Activated CD4-positive, alpha-beta T cell treated with anti-CD3 and anti-CD28 coated beads for 4 hours (primary cell): ENCODE data around the gene NR2F6.
A peak's percentile ranks its signal among the peaks of the same experiment; 100 is the strongest.
"Not testable (repeated sequence)": the region's sequence is repeated elsewhere in the genome, so short reads cannot be mapped to it uniquely, and the experiment has no call there.

ENCODE experiments used
- DNase-seq, 2 donors: peaks; one replicate each; pipeline ENCODE4 v3.0.0-alpha.2; 2020

Gene NR2F6

DNA sequence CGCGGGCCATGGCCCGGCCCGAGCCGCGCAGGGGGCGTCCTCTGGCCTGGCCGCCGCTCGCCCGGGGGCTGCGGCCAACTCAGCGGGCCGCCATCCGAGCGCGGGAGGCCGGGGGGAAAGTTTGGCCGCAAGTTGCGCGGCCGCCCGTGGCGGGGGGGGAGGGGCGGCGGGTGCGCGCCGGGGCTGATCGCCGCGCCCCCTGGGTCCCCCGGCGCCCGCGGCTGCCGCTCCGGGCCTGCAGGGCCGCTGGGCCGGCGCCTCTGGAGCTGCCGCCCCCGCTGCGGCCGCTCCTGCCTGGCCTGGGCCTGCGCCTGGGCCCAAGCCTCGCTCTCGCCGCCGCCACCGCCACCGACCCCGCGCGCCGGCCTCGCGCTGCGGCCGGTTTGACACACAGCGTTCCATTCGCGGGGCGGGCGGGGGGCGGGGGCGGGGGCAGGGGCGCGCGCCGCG, at the start of gene NR2F6:
NR2F6 (minus strand) TSS at position 385 of the 450 bp plus-strand sequence. CDS start 699 bp downstream, outside the sequence.
- no peak for DNase-seq

DNA sequence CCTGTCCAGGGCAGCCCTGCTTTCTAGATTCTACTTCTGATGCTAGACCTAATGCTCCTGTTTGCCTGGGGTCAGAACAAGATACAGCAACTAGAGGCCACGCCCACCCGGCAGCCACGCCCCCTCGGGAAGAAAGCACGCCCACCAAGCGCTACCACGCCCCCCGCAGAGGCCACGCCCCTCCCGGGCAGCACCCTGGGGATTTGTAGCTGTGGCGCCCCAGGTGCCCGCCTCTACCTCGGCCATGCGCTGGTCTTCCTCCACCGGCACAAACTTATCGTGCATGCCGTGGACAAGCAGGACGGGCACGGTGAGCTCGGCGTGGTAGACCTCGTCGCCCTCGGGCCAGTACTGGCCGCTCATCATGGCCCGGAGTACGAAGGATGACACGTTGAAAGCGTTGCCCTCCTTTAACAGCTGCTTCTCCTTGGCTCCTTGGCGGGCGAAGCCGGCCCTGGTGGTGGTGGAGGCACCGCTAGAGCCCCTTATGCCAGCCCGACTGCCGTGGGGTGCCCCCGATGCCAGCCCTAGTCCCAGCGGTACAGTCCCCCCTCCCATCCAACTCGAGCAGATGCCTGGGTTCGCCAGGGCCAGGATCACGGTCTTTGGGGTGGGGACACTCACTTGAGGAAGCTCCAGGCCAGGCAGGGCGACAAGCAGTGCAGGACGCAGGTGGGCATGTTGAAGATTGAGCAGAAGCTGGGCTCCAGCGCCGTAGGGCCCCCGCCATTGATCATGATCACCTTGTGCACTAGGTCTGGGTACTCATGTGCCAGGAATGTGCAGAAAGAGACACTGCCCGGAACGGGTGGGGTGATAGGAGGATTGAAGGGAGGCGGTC, 48.6 kb upstream of the NR2F6 start:
- DNase-seq = peak; percentile 32 to 50

DNA sequence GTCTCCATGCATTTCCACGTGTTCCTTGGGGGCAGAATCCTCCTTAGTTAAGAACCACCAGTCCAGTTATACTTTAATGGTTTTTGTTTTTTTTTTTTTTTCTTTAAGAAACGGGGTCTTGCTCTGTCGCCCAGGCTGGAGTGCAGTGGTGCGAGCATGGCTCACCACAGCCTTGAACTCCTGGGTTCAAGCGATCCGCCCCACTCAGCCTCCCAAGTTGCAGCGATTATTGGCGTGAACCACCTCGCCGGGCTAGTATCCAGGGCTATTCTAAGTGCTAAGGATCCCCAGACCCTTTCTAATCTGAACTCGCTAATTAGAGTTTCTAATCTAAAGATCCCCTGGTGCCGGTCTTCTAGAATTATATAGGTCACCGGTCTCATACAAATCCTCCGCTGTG, 47.9 kb upstream of the NR2F6 start:
- DNase-seq = no peak

DNA sequence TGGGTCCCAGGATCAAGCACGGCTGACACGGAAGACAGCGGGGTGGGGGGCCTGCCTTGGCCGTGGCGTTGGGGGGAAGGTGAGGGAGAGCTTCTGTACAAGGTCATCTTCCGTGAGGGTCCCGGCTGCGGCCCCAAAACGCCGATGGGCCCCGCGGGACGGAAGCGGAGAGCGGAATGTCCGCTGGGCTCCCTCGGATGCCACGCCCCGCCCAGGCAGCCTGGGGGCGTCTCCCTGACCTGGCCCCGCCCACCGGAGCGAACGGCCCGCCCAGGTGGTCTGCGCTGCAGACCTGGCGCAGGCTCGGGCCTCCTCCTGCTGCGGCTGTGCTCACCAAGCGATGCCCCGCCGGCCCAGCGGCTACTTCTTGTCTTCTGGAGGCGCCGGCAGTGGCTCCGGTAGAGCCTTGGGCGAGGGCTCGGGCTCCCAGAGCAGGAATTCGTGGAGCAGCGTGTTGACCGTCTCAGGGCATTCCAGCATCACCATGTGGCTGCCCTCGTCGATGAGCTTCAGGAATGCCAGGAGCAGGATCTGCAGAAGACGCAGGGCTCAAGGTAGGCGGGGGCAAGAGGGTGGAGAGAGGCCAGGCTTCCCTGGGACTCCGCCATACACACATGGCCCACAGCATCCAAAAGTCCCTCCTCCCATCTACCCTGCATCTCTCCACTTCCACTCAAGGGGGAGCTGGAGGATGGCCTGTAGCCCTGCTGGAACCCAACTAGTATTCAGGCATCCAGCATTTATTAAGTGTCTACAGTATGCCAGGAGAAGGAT, 46.8 kb upstream of the NR2F6 start:
- DNase-seq = peak; percentile 72 to 75

DNA sequence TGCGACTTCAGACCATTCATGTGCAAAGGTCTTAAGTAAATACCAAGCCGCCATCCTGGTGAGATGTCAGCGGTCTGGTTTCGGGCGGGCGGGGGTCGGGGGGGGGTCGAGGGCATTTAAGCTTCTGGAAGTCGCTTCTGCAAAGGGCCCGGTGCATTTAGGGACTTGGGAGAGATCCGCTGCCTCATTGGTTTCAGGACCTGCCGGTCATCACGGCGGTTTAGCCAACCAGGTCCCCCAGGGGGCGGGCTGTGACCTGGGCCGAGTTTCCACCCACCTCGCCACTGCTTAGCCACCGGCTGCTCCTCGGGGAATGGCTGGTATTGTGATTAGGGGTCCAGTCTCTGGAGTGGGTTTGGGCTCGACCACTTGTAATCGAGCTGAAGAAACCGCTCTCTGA, 43.8 kb upstream of the NR2F6 start:
- DNase-seq = peak in 1 of 2 donors; percentile 23

DNA sequence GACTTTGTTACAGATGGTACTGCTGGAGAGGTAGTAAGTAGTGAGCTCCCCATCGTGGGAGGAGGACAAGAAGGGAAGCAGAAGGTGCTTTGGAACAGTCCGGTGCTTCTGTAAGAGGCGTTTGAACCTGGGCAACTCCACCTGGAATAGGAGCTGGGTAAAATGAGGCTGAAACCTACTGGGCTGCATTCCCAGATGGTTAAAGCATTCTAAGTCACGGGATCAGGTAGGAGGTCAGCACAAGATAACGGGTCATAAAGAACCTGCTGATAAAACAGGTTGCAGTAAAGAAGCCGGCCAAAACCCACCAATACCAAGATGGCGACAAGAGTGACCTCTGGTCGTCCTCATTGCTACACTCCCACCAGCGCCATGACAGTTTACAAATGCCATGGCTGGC, 41.0 kb upstream of the NR2F6 start:
- no peak for DNase-seq

DNA sequence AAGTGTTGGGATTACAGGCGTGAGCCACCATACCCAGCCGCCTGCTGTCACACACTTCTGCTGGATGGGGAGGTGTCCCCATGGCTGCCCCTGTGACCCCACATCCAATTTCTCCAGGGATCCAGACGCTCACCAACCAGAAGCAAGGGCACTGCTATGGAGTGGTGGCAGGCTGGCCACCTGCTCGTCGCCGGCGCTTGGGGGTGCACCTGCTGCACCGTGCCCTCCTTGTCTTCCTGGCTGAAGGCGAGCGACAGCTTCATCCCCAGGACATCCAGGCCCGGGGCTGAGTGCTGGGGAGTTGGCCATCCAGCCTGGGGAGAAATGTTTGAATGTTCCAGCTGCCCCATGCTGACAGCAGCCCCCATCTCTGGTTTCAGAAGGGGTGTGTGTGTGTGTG, 40.5 kb upstream of the NR2F6 start:
- no peak for DNase-seq

DNA sequence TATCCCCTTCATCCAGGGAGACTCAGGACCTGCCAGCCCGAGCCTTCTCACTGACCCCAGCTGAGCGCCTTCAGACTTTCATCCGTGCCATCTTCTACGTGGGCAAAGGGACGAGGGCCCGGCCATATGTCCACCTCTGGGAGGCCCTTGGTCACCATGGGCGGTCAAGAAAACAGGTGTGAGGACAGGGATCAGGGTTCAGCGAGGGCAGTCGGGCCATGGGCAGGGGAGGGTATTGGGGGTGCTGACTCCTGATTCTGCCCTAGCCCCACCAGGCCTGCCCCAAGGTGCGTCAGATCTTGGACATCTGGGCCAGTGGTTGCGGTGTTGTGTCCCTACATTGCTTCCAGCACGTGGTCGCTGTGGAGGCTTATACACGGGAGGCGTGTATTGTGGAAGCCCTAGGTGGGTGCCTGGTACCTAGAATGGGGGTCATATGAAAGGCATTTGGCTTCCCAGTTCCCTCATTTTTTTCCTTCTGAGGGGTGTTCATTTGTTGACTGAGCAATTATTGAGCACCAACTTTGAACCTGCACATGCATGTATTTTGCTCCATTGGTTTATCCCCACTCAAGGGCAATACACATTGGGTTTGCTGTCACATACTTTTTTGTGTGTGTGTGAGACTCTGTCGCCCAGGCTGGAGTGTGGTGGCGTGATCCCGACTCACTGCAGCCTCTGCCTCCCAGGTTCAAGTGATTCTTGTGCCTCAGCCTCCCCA, 39.9 kb upstream of the NR2F6 start:
- DNase-seq = no peak

DNA sequence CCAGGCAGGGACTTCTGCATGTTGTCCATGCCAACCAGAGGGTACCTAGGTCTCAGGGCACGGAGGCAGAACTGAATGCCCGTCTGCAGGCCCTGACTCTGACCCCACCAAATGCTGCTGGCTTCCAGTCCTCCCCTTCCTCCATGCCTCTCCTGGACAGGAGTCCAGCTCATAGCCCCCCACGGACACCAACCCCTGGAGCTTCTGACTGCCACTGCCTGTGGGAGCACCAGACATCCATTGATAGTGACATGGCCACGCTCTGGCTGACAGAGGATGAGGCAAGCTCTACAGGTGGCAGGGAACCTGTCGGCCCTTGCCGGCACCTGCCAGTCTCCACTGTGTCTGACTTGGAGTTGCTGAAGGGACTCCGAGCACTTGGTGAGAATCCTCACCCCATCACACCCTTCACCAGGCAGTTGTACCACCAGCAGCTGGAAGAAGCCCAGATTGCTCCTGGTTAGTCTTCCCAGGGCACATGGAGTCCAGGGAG, 37.8 kb upstream of the NR2F6 start:
- no peak for DNase-seq

DNA sequence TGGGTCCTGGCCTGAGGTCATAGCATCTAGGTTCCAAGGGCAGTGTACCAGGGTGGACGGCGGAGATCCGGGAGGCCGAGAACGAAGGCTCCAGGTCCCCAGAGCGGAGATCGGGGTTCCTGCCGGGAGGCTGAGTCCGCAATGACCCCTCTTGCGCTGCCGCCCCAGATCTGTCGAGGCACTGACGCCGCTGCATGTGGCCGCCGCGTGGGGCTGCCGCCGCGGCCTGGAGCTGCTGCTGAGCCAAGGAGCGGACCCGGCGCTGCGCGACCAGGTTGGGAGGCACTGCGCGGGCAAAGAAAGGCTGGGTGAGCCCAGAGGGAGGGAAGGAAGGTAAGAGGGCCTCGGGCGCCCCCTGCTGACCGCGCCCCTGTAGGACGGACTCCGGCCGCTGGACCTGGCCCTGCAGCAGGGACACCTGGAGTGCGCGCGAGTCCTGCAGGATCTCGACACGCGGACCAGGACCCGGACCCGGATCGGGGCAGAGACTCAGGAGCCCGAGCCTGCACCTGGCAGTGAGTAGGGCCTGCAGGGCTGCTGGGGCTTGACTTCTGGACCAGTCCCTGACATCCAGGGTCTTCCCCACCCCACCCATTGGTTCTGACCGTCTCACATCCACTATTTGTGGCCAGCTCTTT, 36.9 kb upstream of the NR2F6 start:
- peak; percentile 72 to 77 for DNase-seq

DNA sequence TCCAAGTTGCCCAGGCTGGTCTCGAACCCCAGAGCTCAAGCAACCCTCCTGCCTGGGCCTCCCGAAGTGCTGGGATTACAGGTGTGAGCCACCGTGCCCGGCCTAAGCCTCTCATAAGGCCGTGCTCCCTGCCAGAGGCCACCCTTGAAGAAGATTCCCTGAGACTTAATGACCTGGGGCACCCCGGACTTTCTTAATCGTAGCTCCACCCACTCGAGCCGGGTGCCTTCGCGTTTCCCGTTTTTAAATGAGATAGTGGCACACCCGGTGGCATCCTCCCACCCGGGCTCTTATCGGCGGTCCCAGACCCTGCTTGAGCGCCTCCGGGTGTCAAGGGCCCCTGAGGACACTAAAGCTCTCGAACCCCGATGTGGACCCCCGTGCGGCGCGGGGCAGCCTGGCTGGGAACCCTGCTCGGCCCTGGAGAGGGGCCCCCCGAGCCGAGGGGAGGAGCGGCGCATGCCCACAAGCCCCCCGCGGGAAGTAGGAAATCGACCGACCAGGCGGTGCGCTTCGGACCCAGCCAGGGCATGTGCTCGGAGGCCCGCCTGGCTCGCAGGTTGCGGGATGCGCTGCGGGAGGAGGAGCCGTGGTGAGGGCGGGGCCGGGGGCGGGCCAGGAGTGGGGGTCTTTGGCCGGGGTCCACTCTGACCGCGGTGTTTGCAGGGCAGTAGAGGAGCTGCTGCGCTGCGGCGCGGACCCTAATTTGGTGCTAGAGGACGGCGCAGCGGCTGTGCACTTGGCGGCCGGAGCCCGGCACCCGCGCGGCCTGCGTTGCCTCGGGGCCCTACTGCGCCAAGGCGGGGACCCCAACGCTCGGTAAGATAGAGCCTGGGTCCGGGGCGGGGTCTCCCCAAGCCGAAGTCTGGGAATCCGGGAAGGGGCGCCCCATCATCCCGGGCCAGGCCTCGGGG, 35.9 kb upstream of the NR2F6 start, which contains the start of gene ANKLE1:
ANKLE1 (plus strand) TSS at position 511 of the 914 bp plus-strand sequence; CDS start at position 531, 20 bp downstream.
- peak in 1 of 2 donors; percentile 46 for DNase-seq

DNA sequence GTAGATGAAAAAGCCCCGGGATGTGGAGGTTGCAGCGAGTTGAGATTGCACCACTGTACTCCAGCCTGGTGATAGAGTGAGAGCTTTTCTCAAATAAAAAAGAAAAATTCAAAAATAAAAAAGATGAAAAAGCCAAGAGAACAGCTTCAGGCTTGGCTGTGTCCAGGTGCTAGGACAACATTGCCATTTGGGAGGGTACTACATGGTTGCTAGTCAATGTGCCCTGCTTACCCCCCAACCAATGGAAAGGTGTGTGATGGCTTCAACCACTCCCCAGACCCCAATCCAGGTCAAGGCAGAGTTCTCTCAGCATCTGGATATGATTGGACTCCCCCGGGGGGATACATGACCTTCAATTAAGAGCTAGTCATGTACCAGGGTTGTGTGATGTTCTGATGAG, 33.7 kb upstream of the NR2F6 start:
- DNase-seq = no peak

DNA sequence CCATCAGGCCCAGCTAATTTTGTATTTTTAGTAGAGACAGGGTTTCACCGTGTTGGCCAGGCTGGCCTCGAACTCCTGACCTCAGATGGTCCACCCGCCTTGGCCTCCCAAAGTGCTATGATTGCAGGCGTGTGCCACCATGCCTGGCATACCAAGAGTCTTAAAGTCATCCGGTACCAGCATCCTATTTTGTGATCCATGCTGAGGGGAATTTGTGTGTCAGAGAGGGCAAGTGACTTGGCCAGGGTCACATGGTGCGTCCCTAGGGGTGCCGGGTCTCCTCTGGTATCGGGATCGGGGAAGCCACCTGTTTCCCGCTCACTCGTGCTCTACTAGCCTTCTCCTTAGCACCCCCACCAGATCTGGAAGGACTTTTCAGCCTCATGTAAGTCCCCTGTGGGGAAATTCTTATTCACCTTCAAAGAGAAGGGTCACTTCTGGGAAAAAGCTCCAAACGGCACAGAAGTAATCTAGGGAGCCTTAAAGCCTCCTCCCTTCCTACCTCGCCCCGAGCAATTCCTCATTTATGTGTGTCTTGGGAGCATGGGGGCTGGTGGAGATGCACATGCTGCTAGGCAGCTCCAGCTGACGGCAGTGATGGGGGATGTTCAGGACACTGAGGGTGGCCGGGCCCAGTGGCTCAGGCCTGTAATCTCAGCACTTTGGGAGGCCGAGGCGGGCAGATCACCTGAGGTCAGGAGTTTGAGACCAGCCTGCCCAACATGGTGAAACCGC, 29.9 kb upstream of the NR2F6 start:
- DNase-seq = no peak

DNA sequence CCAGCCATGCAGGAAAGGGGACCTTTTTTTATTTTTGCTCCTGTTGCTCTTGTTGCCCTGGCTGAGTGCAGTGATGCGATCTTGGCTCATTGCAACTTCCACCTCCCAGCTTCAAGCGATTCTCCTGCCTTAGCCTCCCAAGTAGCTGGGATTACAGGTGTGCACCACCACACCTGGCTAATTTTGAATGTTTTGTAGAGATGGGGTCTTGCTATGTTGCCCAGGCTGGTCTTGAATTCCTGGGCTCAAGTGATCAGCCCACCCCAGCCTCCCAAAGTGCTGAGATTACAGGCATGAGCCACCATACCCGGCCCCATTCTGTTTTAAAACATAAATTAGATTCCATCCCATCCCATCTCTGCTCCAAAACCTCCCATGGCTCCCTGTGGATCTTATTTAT, 29.2 kb upstream of the NR2F6 start:
- not testable (repeated sequence) for DNase-seq

DNA sequence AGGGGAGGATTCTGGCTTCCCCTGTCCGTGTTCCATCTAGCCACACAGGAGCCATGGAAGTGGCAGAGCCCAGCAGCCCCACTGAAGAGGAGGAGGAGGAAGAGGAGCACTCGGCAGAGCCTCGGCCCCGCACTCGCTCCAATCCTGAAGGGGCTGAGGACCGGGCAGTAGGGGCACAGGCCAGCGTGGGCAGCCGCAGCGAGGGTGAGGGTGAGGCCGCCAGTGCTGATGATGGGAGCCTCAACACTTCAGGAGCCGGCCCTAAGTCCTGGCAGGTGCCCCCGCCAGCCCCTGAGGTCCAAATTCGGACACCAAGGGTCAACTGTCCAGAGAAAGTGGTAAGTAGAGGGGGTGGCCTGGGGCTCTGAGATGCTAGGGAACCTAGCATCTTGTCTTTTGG, 23.0 kb upstream of the NR2F6 start:
- DNase-seq = no peak

DNA sequence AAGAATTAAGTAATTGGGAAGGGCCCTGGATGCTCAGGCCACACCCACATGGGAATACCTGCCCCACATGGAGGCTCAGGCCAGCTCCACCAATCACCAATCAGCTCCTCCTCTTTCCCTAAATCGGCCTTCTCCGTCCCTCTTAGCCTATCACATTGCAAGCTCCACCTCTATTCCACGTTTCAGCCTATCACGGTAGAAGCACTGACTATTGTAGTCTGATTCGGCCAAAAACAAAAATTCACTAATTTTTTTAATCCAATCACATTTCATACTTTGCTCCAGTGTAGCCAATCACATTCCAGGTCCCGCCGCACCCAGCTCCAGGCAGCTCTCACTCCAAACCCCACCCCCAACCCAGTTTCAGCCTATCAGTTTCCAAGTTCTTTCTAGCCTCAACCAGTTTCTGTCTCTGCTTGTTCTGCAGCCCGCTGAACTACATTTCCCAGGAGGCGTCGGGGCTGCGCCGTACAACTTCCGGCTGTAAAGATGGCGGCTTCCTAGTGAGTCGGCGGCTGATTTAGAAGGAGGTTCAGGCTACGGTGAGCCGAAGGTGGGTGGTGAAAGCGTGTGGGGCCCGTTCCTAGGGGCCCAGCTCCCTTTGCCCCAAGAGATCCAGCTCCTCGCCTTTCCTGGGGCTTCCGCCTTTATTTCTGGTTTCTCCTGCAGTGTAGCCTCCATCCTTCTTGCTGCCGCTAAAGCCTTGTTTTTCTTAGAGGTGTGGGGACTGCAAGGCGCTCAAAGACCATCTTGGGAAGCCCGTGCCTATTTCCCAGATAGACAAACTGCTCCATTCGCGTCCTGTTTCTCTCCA, 21.5 kb upstream of the NR2F6 start, which contains the start of gene BABAM1:
BABAM1 (plus strand) TSS at position 469 of the 814 bp plus-strand sequence. CDS start 1,364 bp downstream, outside the sequence.
- peak; percentile 94 to 95 for DNase-seq

DNA sequence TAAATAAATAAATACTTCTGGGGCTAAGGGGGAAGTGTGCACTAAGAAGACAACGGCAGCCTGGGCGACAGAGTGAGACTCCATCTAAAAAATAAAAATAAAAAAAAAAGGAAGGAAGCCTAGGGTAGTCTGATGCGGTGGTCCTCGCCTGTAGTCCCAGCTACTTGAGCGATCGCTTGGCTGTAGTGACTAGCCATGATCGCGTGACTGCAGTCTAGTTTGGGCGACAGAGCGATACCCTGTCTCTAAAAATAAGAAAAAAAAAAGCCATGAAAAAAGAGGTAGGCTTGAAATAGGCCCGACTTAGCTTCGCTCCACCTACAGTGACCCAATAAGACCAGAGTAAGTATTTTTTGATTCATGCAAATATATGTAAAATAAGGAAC, 20.9 kb upstream of the NR2F6 start:
- no peak for DNase-seq

DNA sequence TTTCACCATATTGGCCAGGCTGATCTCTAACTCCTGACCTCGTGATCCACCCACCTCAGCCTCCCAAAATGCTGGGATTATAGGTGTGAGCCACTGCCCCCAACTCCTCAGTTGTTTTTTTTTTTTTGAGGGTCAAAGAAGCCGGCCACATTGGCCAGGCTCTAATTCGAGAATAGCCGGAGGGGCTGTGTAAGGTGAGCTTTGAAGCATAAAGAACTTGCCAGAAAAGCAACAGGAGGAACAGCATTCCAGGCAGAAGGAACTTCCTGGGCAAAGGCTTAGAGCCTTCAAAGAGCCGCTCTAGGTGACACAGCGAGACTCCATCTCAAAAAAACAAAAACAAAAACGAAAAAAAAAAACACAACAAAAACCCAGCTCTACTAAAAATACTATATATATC, 20.3 kb upstream of the NR2F6 start:
- DNase-seq = no peak

DNA sequence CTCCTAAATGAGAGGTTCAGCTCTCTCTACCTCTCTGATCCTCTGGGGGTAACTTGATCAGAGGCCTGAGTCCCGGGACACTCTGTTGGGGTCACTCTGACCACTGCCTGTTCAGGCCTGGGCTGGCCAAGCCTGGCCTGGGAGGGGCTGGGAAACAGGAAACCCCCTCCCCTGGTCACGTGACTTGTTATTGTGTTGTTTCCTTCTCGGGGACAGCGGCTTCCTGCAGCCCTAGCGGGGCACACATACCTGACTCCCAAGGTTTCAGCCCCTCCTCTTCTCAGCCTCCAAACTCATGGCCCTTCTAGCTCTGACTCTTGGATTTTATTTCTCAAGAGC, 18.9 kb upstream of the NR2F6 start, which contains the start of gene USHBP1:
USHBP1 (minus strand) TSS at position 105 of the 339 bp plus-strand sequence. CDS start 446 bp downstream, outside the sequence.
- DNase-seq = no peak
